Trophoblast cell (in vitro differentiated cells and primary cell): Measurements from ENCODE around the gene ERG.
A peak's percentile ranks its signal among the peaks of the same experiment; 100 is the strongest.

Source experiments
- DNase-seq, 2 donors: peaks; one replicate each; pipeline ENCODE4 v3.0.0-alpha.2; 2016
- H2AFZ ChIP-seq: 2 replicates; pipeline ENCODE4 v1.6.1; 2013; ENCODE audit warnings: low read length, moderate library complexity, mild to moderate bottlenecking; ENCODE audit not compliant: insufficient read depth, poor library complexity
- H2AK5ac ChIP-seq: 2 replicates; pipeline ENCODE4 v1.6.1; 2013; ENCODE audit warnings: mild to moderate bottlenecking, low read length
- H2BK120ac ChIP-seq: 2 replicates; pipeline ENCODE4 v1.6.1; 2013; ENCODE audit warnings: low read length, mild to moderate bottlenecking, moderate library complexity; ENCODE audit not compliant: insufficient read depth, poor library complexity
- H2BK12ac ChIP-seq: 2 replicates; pipeline ENCODE4 v1.6.1; 2013; ENCODE audit warnings: mild to moderate bottlenecking, low read length, moderate library complexity
- H2BK5ac ChIP-seq: 2 replicates; pipeline ENCODE4 v1.6.1; 2013; ENCODE audit warnings: low read length, low read depth, moderate library complexity, mild to moderate bottlenecking; ENCODE audit not compliant: poor library complexity
- H3K14ac ChIP-seq: 2 replicates; pipeline ENCODE4 v1.6.1; 2013; ENCODE audit warnings: mild to moderate bottlenecking, low read length
- H3K18ac ChIP-seq: 2 replicates; pipeline ENCODE4 v1.6.1; 2013; ENCODE audit warnings: mild to moderate bottlenecking, low read length
- H3K23ac ChIP-seq: 2 replicates; pipeline ENCODE4 v1.6.1; 2013; ENCODE audit warnings: low read length
- H3K27ac ChIP-seq: 2 replicates; pipeline ENCODE4 v1.5.1; 2013; ENCODE audit warnings: low read depth, mild to moderate bottlenecking, inconsistent platforms, low read length, moderate library complexity
- H3K27me3 ChIP-seq: 2 replicates; pipeline ENCODE4 v1.6.1; 2013; ENCODE audit warnings: inconsistent platforms, mild to moderate bottlenecking, low read length, moderate library complexity; ENCODE audit not compliant: insufficient read depth
- H3K36me3 ChIP-seq, 2 experiments: 1 replicate in 1 of 2; 2 replicates in 1 of 2; pipeline ENCODE4 v1.6.1; 2013; ENCODE audit warnings: low read length in 2 of 2, mild to moderate bottlenecking in 2 of 2, moderate library complexity in 1 of 2; ENCODE audit not compliant: insufficient read depth in 2 of 2, control insufficient read depth in 1 of 2
- H3K4ac ChIP-seq: 2 replicates; pipeline ENCODE4 v1.6.1; 2013; ENCODE audit warnings: low read depth, mild to moderate bottlenecking, low read length, moderate library complexity
- H3K4me1 ChIP-seq, 2 experiments: 1 replicate in 1 of 2; 2 replicates in 1 of 2; pipeline ENCODE4 v1.6.1; 2013; ENCODE audit warnings: low read length in 2 of 2, mild to moderate bottlenecking in 2 of 2, moderate library complexity in 1 of 2; ENCODE audit not compliant: insufficient read depth in 2 of 2, control insufficient read depth in 1 of 2
- H3K4me2 ChIP-seq: 2 replicates; pipeline ENCODE4 v1.6.1; 2013; ENCODE audit warnings: inconsistent platforms, mild to moderate bottlenecking, low read length, moderate library complexity
- H3K4me3 ChIP-seq: 2 replicates; pipeline ENCODE4 v1.5.1; 2013; ENCODE audit warnings: mild to moderate bottlenecking, low read depth, low read length, inconsistent platforms
- H3K79me1 ChIP-seq: one replicate; pipeline ENCODE4 v1.6.1; 2013; ENCODE audit warnings: low read length
- H3K79me2 ChIP-seq: 2 replicates; pipeline ENCODE4 v1.6.1; 2013; ENCODE audit warnings: low read length, mild to moderate bottlenecking; ENCODE audit not compliant: control insufficient read depth, insufficient read depth, poor library complexity
- H3K9ac ChIP-seq: 2 replicates; pipeline ENCODE4 v1.6.1; 2013; ENCODE audit warnings: mild to moderate bottlenecking, low read length
- H3K9me3 ChIP-seq: 2 replicates; pipeline ENCODE4 v1.6.1; 2013; ENCODE audit warnings: low read depth, mild to moderate bottlenecking, control low read depth, inconsistent platforms, low read length; ENCODE audit not compliant: insufficient read depth
- H4K12ac ChIP-seq: 2 replicates; pipeline ENCODE4 v1.6.1; 2013; ENCODE audit warnings: low read depth, mild to moderate bottlenecking, low read length, moderate library complexity
- H4K8ac ChIP-seq: 2 replicates; pipeline ENCODE4 v1.6.1; 2013; ENCODE audit warnings: low read depth, mild to moderate bottlenecking, low read length, moderate library complexity
- H4K91ac ChIP-seq: one replicate; pipeline ENCODE4 v1.6.1; 2013; ENCODE audit warnings: low read depth, mild to moderate bottlenecking, low read length, moderate library complexity
- WGBS: extraction: QIAGEN DNeasy Blood & Tissue Kit; methylation state at CpG from one replicate; pipeline ENCODE4 v1.1.7; 2013; ENCODE audit warnings: missing lambda C conversion rate; ENCODE audit not compliant: insufficient read length, insufficient coverage; ENCODE audit errors: extremely low coverage; 5-methylcytosine and 5-hydroxymethylcytosine counted together

ERG gene

GRCh38 chr21:38488640-38489270 lies 9.5 kb downstream of the ERG start:
- H3K27me3 ChIP-seq, result no peaks in the 10 kb centered on the region
- WGBS, result no CpG with 5 or more reads among the region's 11 CpGs
- no peak overlapping the region for H4K12ac ChIP-seq
- no peak overlapping the region for H4K8ac ChIP-seq
- H3K14ac ChIP-seq, result no peak overlapping the region
- no peak overlapping the region for H2AK5ac ChIP-seq
- no peaks in the 10 kb centered on the region for H3K4me1 ChIP-seq
- H3K4me3 ChIP-seq, result no peak overlapping the region
- H4K91ac ChIP-seq, result no peak overlapping the region
- no peak overlapping the region for H2AFZ ChIP-seq
- H2BK12ac ChIP-seq, result no peak overlapping the region
- no peak overlapping the region for H3K23ac ChIP-seq
- no peaks in the 10 kb centered on the region for H3K9me3 ChIP-seq
- H2BK5ac ChIP-seq, result no peak overlapping the region
- no peak overlapping the region for H3K18ac ChIP-seq
- H3K27ac ChIP-seq, result no peak overlapping the region
- no peak overlapping the region for H2BK120ac ChIP-seq
- H3K4me2 ChIP-seq, result no peak overlapping the region
- H3K79me1 ChIP-seq, result no peaks in the 10 kb centered on the region
- no peaks in the 10 kb centered on the region for H3K36me3 ChIP-seq
- no peak for DNase-seq
- H3K9ac ChIP-seq, result no peak overlapping the region
- H3K4ac ChIP-seq, result no peak overlapping the region
- no peaks in the 10 kb centered on the region for H3K79me2 ChIP-seq

- H3K79me2 ChIP-seq, result no peaks in the 10 kb centered on the region
- no peak overlapping the region for H2BK12ac ChIP-seq
- H3K18ac ChIP-seq, result no peak overlapping the region
- H3K4me2 ChIP-seq, result no peak overlapping the region
- no peak overlapping the region for H2BK120ac ChIP-seq
- H3K14ac ChIP-seq, result no peak overlapping the region
- H4K12ac ChIP-seq, result no peak overlapping the region
- no CpG with 5 or more reads among the region's 10 CpGs for WGBS
- H3K4ac ChIP-seq, result no peak overlapping the region
- no peaks in the 10 kb centered on the region for H3K4me1 ChIP-seq
- no peaks in the 10 kb centered on the region for H3K27me3 ChIP-seq
- H3K27ac ChIP-seq, result no peak overlapping the region
- no peak overlapping the region for H3K4me3 ChIP-seq
- H4K91ac ChIP-seq, result no peak overlapping the region
- no peak overlapping the region for H3K9ac ChIP-seq
- H3K23ac ChIP-seq, result no peak overlapping the region
- H3K9me3 ChIP-seq, result no peaks in the 10 kb centered on the region
- no peak overlapping the region for H2AK5ac ChIP-seq
- no peak overlapping the region for H2AFZ ChIP-seq
- no peak overlapping the region for H4K8ac ChIP-seq
- H3K79me1 ChIP-seq, result no peaks in the 10 kb centered on the region
- H2BK5ac ChIP-seq, result no peak overlapping the region
- H3K36me3 ChIP-seq, result no peaks in the 10 kb centered on the region
- DNase-seq, result no peak
Observed at GRCh38 chr21:38487901-38488639, 10.2 kb downstream of the ERG start.

GRCh38 chr21:38486706-38487105 lies 11.6 kb downstream of the ERG start:
- Histone ChIP-seq H3K18ac (no peak overlapping the region), H2AK5ac (no peak overlapping the region), H4K91ac (no peak overlapping the region), H3K9me3 (no peaks in the 10 kb centered on the region), H3K4me1 (no peaks in the 10 kb centered on the region), H3K4me2 (no peak overlapping the region), H3K79me2 (no peaks in the 10 kb centered on the region), H3K14ac (no peak overlapping the region), H2BK5ac (no peak overlapping the region), H4K12ac (no peak overlapping the region), H3K27ac (no peak overlapping the region), H3K9ac (no peak overlapping the region), H3K79me1 (no peaks in the 10 kb centered on the region), H3K4ac (no peak overlapping the region), H3K4me3 (no peak overlapping the region), H4K8ac (no peak overlapping the region), H3K27me3 (no peaks in the 10 kb centered on the region), H2BK120ac (no peak overlapping the region), H3K36me3 (no peaks in the 10 kb centered on the region), H2BK12ac (no peak overlapping the region), H2AFZ (no peak overlapping the region), H3K23ac (no peak overlapping the region)
- peak; percentile 21 to 29 for DNase-seq
- no CpG with 5 or more reads among the region's 6 CpGs for WGBS

GRCh38 chr21:38486221-38486620 lies 12.1 kb downstream of the ERG start:
- no peaks in the 10 kb centered on the region for H3K79me1 ChIP-seq
- H3K4me3 ChIP-seq, result no peak overlapping the region
- peak; percentile 69 to 71 for DNase-seq
- H3K79me2 ChIP-seq, result no peaks in the 10 kb centered on the region
- no peak overlapping the region for H2BK120ac ChIP-seq
- no peak overlapping the region for H4K91ac ChIP-seq
- H4K8ac ChIP-seq, result no peak overlapping the region
- no peaks in the 10 kb centered on the region for H3K27me3 ChIP-seq
- no peak overlapping the region for H3K4me2 ChIP-seq
- no CpG with 5 or more reads among the region's 5 CpGs for WGBS
- H3K27ac ChIP-seq, result no peak overlapping the region
- H3K36me3 ChIP-seq, result no peaks in the 10 kb centered on the region
- no peak overlapping the region for H2BK12ac ChIP-seq
- H3K9me3 ChIP-seq, result no peaks in the 10 kb centered on the region
- H2AK5ac ChIP-seq, result no peak overlapping the region
- H3K4ac ChIP-seq, result no peak overlapping the region
- H2BK5ac ChIP-seq, result no peak overlapping the region
- H3K9ac ChIP-seq, result no peak overlapping the region
- no peak overlapping the region for H2AFZ ChIP-seq
- H3K18ac ChIP-seq, result no peak overlapping the region
- H3K23ac ChIP-seq, result no peak overlapping the region
- H4K12ac ChIP-seq, result no peak overlapping the region
- H3K14ac ChIP-seq, result no peak overlapping the region
- H3K4me1 ChIP-seq, result no peaks in the 10 kb centered on the region
